ENCODE data around the gene MLXIP.
"Not testable (repeated sequence)": the region's sequence is repeated elsewhere in the genome, so short reads cannot be mapped to it uniquely, and the experiment has no call there.

MLXIP gene

GRCh38 chr12:122096591-122097149 is 18.1 kb downstream of the MLXIP start:
- no peak for DNase-seq (ENCODE audit: low spot score)

GRCh38 chr12:122097584-122097926 is 19.0 kb downstream of the MLXIP start:
- no peak for DNase-seq (ENCODE audit: low spot score)

- peak; percentile 92 for DNase-seq (ENCODE audit: low spot score)
These were observed 19.6 kb downstream of the MLXIP start for GRCh38 chr12:122097927-122098756.

GRCh38 chr12:122099280-122099749 is 20.8 kb downstream of the MLXIP start:
- DNase-seq (ENCODE audit: low spot score): no peak

GRCh38 chr12:122099856-122100255 is 21.3 kb downstream of the MLXIP start:
- DNase-seq (ENCODE audit: low spot score): no peak

GRCh38 chr12:122100568-122100967 is 22.0 kb downstream of the MLXIP start:
- DNase-seq (ENCODE audit: low spot score): no peak

GRCh38 chr12:122102331-122102730 is 23.8 kb downstream of the MLXIP start:
- DNase-seq (ENCODE audit: low spot score): no peak

- DNase-seq (ENCODE audit: low spot score): no peak
These were observed 26.3 kb downstream of the MLXIP start for GRCh38 chr12:122104844-122105243.

GRCh38 chr12:122105496-122105895 is 26.9 kb downstream of the MLXIP start:
- not testable (repeated sequence) for DNase-seq (ENCODE audit: low spot score)

GRCh38 chr12:122106843-122107242 is 28.3 kb downstream of the MLXIP start:
- no peak for DNase-seq (ENCODE audit: low spot score)

GRCh38 chr12:122107261-122107660 is 28.7 kb downstream of the MLXIP start:
- DNase-seq (ENCODE audit: low spot score): no peak

- no peak for DNase-seq (ENCODE audit: low spot score)
These were observed 32.6 kb downstream of the MLXIP start for GRCh38 chr12:122111089-122111641.

- DNase-seq (ENCODE audit: low spot score): peak; percentile 98
These were observed 38.4 kb downstream of the MLXIP start for GRCh38 chr12:122116707-122117535.

GRCh38 chr12:122117979-122118378 is 39.4 kb downstream of the MLXIP start:
- DNase-seq (ENCODE audit: low spot score): peak; percentile 37

GRCh38 chr12:122121341-122121740 is 42.8 kb downstream of the MLXIP start:
- not testable (repeated sequence) for DNase-seq (ENCODE audit: low spot score)

GRCh38 chr12:122121745-122122144 is 43.2 kb downstream of the MLXIP start:
- DNase-seq (ENCODE audit: low spot score): no peak

GRCh38 chr12:122123051-122123760 is 44.6 kb downstream of the MLXIP start:
- DNase-seq (ENCODE audit: low spot score): peak; percentile 51

GRCh38 chr12:122123761-122124145 is 45.2 kb downstream of the MLXIP start:
- no peak for DNase-seq (ENCODE audit: low spot score)

- no peak for DNase-seq (ENCODE audit: low spot score)
These were observed 45.8 kb downstream of the MLXIP start for GRCh38 chr12:122124370-122124769.

- DNase-seq (ENCODE audit: low spot score): no peak
These were observed 47.1 kb downstream of the MLXIP start for GRCh38 chr12:122125452-122126341.

GRCh38 chr12:122126342-122126635 is 47.7 kb downstream of the MLXIP start:
- no peak for DNase-seq (ENCODE audit: low spot score)

All from globus pallidus (tissue), 1 donor.